Heart left ventricle (tissue), 16 donors: Measurements from ENCODE around the gene ACSBG1. TPM values are rescaled to one million over a fixed set of nuclear protein-coding genes. Genes with fewer than 3 reads are reported as not detected.
"Not testable (repeated sequence)": the region's sequence is repeated elsewhere in the genome, so short reads cannot be mapped to it uniquely, and the experiment has no call there.

Source experiments
- ATAC-seq, 4 donors: fragments of 200-7000 bp; cut with Tn5 transposase; one replicate each; pipeline ENCODE4 v1.9.1; 2020 to 2022; ENCODE audit warnings: moderate library complexity in 4 of 4, mild to moderate bottlenecking in 3 of 4, moderate number of reproducible peaks in 1 of 4
- DNase-seq, 5 donors: peaks; one replicate each; pipeline ENCODE4 v3.0.0-alpha.2; 2020
- H3K27ac ChIP-seq, 12 donors: fragments of 200-600 bp; sonication (generic) in 4 of 12; one replicate each; pipeline versions ENCODE4 v1.5.0 to v1.8.0; 2016 to 2022; ENCODE audit warnings: mild to moderate bottlenecking in 2 of 12
- H3K27me3 ChIP-seq, 9 donors: fragments of 200-600 bp; sonication (generic) in 2 of 9; one replicate each; pipeline versions ENCODE4 v1.5.1 to v1.8.0; 2016 to 2022; ENCODE audit warnings: mild to moderate bottlenecking in 3 of 9
- H3K36me3 ChIP-seq, 9 donors: fragments of 200-600 bp; sonication (generic) in 2 of 9; one replicate each; pipeline versions ENCODE4 v1.5.0 to v1.8.0; 2018 to 2022; ENCODE audit warnings: mild to moderate bottlenecking in 2 of 9
- H3K4me1 ChIP-seq, 12 donors: fragments of 200-600 bp; sonication (generic) in 4 of 12; one replicate each; pipeline versions ENCODE4 v1.5.0 to v1.8.0; 2016 to 2022; ENCODE audit warnings: mild to moderate bottlenecking in 3 of 12
- H3K4me3 ChIP-seq, 12 donors: fragments of 200-600 bp; sonication (generic) in 4 of 12; one replicate each; pipeline versions ENCODE4 v1.5.0 to v1.8.0; 2017 to 2022; ENCODE audit warnings: mild to moderate bottlenecking in 9 of 12, moderate library complexity in 4 of 12
- H3K9me3 ChIP-seq, 12 donors: fragments of 200-600 bp; sonication (generic) in 4 of 12; one replicate each; pipeline versions ENCODE4 v1.5.0 to v1.8.0; 2016 to 2022; ENCODE audit warnings: mild to moderate bottlenecking in 1 of 12
- POLR2A ChIP-seq, 2 donors: fragments of 450-650 bp; IDR thresholded peaks; one replicate each; pipeline ENCODE4 v1.6.1; 2017; ENCODE audit warnings: antibody characterized with exemption in 2 of 2, mild to moderate bottlenecking in 2 of 2, moderate library complexity in 2 of 2
- WGBS, 4 donors: extraction: QIAGEN DNeasy Blood & Tissue Kit in 2 of 4; methylation state at CpG; one replicate each; pipeline versions ENCODE4 v1.1.5 to v1.1.7; 2013 to 2018; 5-methylcytosine and 5-hydroxymethylcytosine counted together
- intact Hi-C, 10 donors: fragments of 100-400 bp; cut with DNase I; formaldehyde crosslinking; loops; one replicate each; pipeline versions ENCODE4 v1.11.1 to v1.14.2; 2022
- polyA plus RNA-seq, 2 donors: library from polyadenylated mRNA; stranded (reverse); fragments of 200-250 nt; gene quantifications; one replicate each; pipeline ENCODE4 v1.2.3, GENCODE V29; 2013
- total RNA-seq, 9 donors: library from RNA; depleted of rRNA in 2 of 9; stranded (reverse); fragments of >200 nt in 2 of 9; fragmentation: NEBNext Ultra II Directional in 3 of 9; extraction: Animal tissue kit (Norgen Biotek cat#: 25700) in 3 of 9; gene quantifications; one replicate each; pipeline versions ENCODE4 v1.1.0 to v1.2.4, GENCODE V29; 2016 to 2023
- TF ChIP-seq, protein P1 (sequence below), 12 donors: fragments of 200-600 bp; sonication (generic) in 4 of 12; IDR thresholded peaks; one replicate each; pipeline versions ENCODE4 v1.5.0 to v1.8.0; 2018 to 2022; ENCODE audit warnings: antibody characterized with exemption in 12 of 12, mild to moderate bottlenecking in 5 of 12
- donor health status: ischemic (EF 13 %, LVEDD 7.1; RV severe dilation, severe dysfunction).
- donor health status: healthy with polysubstance abuse.
- donor health status: DM: no; HTN: yes; CAD: no.
- donor health status: DM: no; HTN: no; CAD: no.
- donor health status: ischemic (EF 25% LVEDD 6.9; RV normal size, moderate dysfunction).
- donor health status: ischemic (EF 25% LVEDD 5.7; RV mildly dilated, moderate dysfunction).
- donor health status: healthy.
- donor health status: DM: yes; HTN: yes; CAD: no.
- donor health status: ischemic (EF 35%, LVEDD 5.7; RV mildly dilated, moderate dysfunction).
- donor health status: nonischemic (EF 11% LVEDD 7.7; RV severe dilation, severe dysfunction).
- donor health status: DM: yes; HTN: yes; CAD: no.
- donor health status: PGD.
- donor health status: ischemic (EF 29% LVEDD 5.4; RV normal size, mild dysfunction).
- donor health status: nonischemic (EF 23%, LVEDD 6.1; RV moderate dilation, normal function).

The ACSBG1 gene
- total and polyA plus RNA-seq, 11 donors, result 0.05 to 1.2 (median 0.16) TPM; not detected in 5

DNA sequence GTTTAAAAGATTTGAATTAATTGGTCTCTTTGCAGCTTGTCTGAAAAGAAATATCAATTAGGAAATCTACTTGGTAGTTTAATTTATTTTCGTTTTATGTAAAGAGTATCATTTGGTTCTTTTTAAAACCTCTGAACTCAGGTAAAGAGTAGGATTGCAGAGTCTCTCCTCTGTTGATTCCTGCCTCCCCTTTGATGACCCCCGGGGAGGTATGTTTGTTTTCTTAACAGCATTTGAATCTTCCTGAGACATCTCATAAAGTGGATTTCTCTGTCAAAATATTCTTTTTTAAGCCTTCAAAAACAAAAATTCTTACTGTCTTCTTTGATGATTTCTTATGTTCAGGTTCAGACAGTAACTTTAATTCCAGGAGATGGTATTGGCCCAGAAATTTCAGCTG is 77.2 kb downstream of the ACSBG1 start:
- DNase-seq, result no peak
- Histone ChIP-seq H3K4me3 (no peak overlapping the region), H3K4me1 (peaks cover 0 to 43% (median 20%) of the 10 kb centered on the region in 12 donors), H3K36me3 (peaks cover 0 to 72% (median 59%) of the 10 kb centered on the region in 9 donors), H3K27me3 (no peaks in the 10 kb centered on the region), H3K9me3 (no peaks in the 10 kb centered on the region), H3K27ac (peak overlapping the region in 2 of 12 donors; percentile 10 to 35)
- intact Hi-C loops, result no loop called here
- TF ChIP-seq, protein P1, sequence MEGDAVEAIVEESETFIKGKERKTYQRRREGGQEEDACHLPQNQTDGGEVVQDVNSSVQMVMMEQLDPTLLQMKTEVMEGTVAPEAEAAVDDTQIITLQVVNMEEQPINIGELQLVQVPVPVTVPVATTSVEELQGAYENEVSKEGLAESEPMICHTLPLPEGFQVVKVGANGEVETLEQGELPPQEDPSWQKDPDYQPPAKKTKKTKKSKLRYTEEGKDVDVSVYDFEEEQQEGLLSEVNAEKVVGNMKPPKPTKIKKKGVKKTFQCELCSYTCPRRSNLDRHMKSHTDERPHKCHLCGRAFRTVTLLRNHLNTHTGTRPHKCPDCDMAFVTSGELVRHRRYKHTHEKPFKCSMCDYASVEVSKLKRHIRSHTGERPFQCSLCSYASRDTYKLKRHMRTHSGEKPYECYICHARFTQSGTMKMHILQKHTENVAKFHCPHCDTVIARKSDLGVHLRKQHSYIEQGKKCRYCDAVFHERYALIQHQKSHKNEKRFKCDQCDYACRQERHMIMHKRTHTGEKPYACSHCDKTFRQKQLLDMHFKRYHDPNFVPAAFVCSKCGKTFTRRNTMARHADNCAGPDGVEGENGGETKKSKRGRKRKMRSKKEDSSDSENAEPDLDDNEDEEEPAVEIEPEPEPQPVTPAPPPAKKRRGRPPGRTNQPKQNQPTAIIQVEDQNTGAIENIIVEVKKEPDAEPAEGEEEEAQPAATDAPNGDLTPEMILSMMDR (IDR thresholded peaks at IDR 0.05), result no peak
- no peak for TF ChIP-seq POLR2A (IDR thresholded peaks at IDR 0.05)
- 32 to 48% (median 47%) methylated on average over 2 of the region's 2 CpGs for WGBS, 4 donors
- ATAC-seq, result no peak

DNA sequence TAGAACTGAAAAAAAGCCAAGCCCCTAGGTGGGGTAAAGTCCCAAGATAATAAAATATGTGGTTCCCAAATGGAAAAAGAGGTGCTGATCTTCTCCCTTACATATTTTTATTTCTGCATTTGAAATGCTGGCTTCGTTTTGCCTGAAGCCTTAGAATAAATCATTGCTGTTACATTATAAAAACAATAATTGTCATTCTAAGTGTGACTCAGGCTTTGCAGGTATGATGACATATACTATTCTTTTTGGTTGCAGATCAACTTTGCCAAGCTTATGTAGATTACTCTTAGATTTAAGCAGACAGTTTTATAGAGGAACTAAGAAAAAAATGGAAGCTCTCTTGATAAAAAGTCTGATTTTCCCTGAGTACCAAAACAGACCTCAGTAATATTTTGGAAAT is 77.7 kb downstream of the ACSBG1 start:
- intact Hi-C loops, result no loop called here
- H3K4me1 ChIP-seq, result peaks cover 0 to 47% (median 20%) of the 10 kb centered on the region in 12 donors
- ATAC-seq (no peak), DNase-seq (no peak)
- H3K9me3 ChIP-seq, result no peaks in the 10 kb centered on the region
- no peak overlapping the region for H3K4me3 ChIP-seq
- H3K27me3 ChIP-seq, result no peaks in the 10 kb centered on the region
- H3K27ac ChIP-seq, result peak overlapping the region in 3 of 12 donors; percentile 10 to 53 (median 18)
- WGBS, 4 donors, result 73 to 82% (median 77%) methylated on average over 1 of the region's 1 CpG
- TF ChIP-seq, protein P1 (IDR thresholded peaks at IDR 0.05), result no peak
- no peak for TF ChIP-seq POLR2A (IDR thresholded peaks at IDR 0.05)
- peaks cover 0 to 67% (median 53%) of the 10 kb centered on the region in 9 donors for H3K36me3 ChIP-seq

DNA sequence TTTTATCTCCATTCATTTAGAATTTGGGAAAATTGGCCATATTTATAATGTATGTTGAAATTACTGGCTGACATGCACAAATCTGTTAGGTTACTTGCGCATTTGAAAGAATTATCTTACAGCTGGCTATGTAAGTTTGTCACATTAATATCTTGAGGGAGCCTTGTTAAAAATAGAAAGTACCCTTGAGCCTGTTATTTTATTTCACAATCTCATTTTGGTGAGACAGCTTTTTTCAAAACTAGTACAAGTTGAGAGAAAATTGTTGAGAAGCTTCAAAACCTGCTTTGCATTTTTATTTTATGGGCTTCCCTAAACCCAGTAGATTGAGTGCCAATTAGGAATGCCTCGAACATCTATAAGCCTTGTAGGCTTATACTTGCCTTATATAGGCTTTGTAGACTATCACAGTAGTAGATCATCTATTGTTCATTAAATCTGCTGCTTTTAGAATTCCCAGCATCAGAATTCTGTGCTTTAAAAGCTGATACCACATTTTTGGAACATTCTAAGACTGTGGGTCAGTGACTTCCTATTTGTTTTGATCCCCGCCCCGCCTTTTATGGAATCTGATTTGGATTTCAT is 78.9 kb downstream of the ACSBG1 start:
- ATAC-seq (no peak), DNase-seq (no peak)
- TF ChIP-seq POLR2A (IDR thresholded peaks at IDR 0.05), result no peak
- TF ChIP-seq, protein P1 (IDR thresholded peaks at IDR 0.05), result no peak
- H3K4me3 ChIP-seq, result peak overlapping the region in 1 of 12 donors; percentile 9
- no peaks in the 10 kb centered on the region for H3K27me3 ChIP-seq
- H3K4me1 ChIP-seq, result peaks cover 0 to 58% (median 31%) of the 10 kb centered on the region in 12 donors
- intact Hi-C loops, result no loop called here
- peaks cover 0 to 55% (median 41%) of the 10 kb centered on the region in 9 donors for H3K36me3 ChIP-seq
- no peaks in the 10 kb centered on the region for H3K9me3 ChIP-seq
- peak overlapping the region in 9 of 12 donors; percentile 1 to 63 (median 27) for H3K27ac ChIP-seq
- 74 to 80% (median 79%) methylated on average over 4 of the region's 4 CpGs for WGBS, 4 donors

DNA sequence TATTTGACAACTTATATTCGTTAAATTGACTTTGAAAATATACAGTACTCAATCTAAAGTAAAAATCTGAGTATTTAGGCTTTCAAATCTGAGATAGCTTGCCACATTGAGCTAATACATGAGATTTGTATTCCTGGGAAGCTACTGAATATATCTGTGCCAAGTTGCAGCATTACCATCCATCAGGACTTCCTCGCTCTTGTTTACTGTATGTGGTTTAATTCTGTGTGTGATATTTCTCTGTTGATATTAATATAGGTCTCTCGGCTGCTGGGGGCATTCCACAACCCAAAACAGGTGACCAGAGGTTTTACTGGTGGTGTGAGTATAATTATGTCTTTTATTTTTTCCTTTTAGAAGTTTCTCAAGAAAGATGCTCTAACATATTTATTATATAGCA is 79.4 kb downstream of the ACSBG1 start:
- no peak overlapping the region for H3K4me3 ChIP-seq
- H3K4me1 ChIP-seq, result peaks cover 0 to 63% (median 36%) of the 10 kb centered on the region in 12 donors
- H3K9me3 ChIP-seq, result no peaks in the 10 kb centered on the region
- peak overlapping the region in 7 of 12 donors; percentile 1 to 54 (median 27) for H3K27ac ChIP-seq
- H3K36me3 ChIP-seq, result peaks cover 0 to 50% (median 36%) of the 10 kb centered on the region in 9 donors
- ATAC-seq (no peak), DNase-seq (no peak)
- WGBS, 4 donors, result 71 to 79% (median 72%) methylated on average over 3 of the region's 3 CpGs
- TF ChIP-seq, protein P1 (IDR thresholded peaks at IDR 0.05), result no peak
- no peak for TF ChIP-seq POLR2A (IDR thresholded peaks at IDR 0.05)
- intact Hi-C loops, result no loop called here
- no peaks in the 10 kb centered on the region for H3K27me3 ChIP-seq

DNA sequence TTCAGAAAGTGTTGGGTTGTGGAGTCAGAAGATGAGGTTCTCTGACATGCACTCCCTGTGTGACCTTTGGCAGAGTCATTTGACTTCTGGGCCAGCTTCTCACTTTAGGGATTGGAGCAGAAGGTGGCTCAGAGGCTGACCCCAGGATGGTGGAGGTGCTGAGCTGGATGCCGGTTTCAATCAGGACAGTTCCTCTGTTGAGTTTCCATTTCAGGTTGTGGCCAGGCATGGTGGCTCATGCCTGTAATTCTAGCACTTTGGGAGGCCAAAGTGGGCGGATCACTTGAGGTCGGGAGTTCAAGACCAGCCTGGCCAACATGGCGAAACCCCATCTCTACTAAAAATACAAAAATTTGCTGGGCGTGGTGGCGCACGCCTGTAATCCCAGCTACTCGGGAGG is 83.3 kb downstream of the ACSBG1 start:
- Histone ChIP-seq H3K4me3 (peak overlapping the region in 4 of 12 donors; percentile 85 to 98 (median 90)), H3K36me3 (peaks cover 0 to 12% (median under 1%) of the 10 kb centered on the region in 9 donors), H3K27ac (peak overlapping the region in 4 of 12 donors; percentile 91 to 96 (median 93)), H3K4me1 (peaks cover 4 to 67% (median 45%) of the 10 kb centered on the region in 12 donors)
- DNase-seq, ATAC-seq, H3K27me3 ChIP-seq, intact Hi-C loops, H3K9me3 ChIP-seq: not testable (repeated sequence)
- WGBS, 4 donors, result 91 to 97% (median 93%) methylated on average over 8 of the region's 8 CpGs
